Activated naive CD4-positive, alpha-beta T cell treated with anti-CD3 and anti-CD28 coated beads, Interleukin-2, amount 10 ng/mL, durations not matched to agents 7 days and 5 days (primary cell): ENCODE results near the gene CDCA3.

Experiments used
- CTCF ChIA-PET: fragments of 350-600 bp; sonication (Branson Sonifier 250); formaldehyde crosslinking; loops from one replicate; lab custom pipeline; 2021; ENCODE audit warnings: antibody characterized with exemption; lab: Charles Lee
- DNase-seq: peaks from one replicate; pipeline ENCODE4 v3.0.0-alpha.2; 2020
- H3K27ac Mint-ChIP-seq: one replicate; pipeline ENCODE4 v1.8.0; 2021; ENCODE audit warnings: mild to moderate bottlenecking, moderate library complexity, mixed read lengths
- H3K27me3 Mint-ChIP-seq: one replicate; pipeline ENCODE4 v1.8.0; 2021; ENCODE audit warnings: mild to moderate bottlenecking, mixed read lengths
- H3K36me3 Mint-ChIP-seq: one replicate; pipeline ENCODE4 v1.8.0; 2021; ENCODE audit warnings: mixed read lengths
- H3K4me1 Mint-ChIP-seq: one replicate; pipeline ENCODE4 v1.8.0; 2021; ENCODE audit warnings: mixed read lengths
- H3K4me3 Mint-ChIP-seq: one replicate; pipeline ENCODE4 v1.8.0; 2021; ENCODE audit warnings: mild to moderate bottlenecking, moderate library complexity, mixed read lengths
- H3K9me3 Mint-ChIP-seq: one replicate; pipeline ENCODE4 v1.8.0; 2021; ENCODE audit warnings: mixed read lengths

The CDCA3 gene

DNA sequence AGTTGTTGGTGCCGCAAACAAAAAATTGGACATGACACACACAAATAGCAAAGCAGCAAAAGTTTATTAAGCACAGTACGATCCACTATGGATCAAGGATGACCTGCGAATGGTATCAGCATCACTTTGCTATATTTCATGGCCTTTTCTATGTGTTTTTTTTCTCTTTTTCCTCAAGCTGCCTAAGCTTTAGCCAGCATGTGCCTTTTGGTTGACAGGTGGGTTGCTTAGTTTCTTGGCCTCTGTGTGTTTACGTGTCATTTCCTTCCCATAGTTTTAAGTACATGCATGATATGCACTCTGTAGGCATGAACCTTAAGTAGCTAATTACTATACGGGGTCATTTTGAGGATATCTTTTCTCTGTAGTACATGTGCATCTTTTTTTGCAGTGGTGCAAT lies 51.9 kb downstream of the CDCA3 start:
- CTCF ChIA-PET = no interaction called here
- Mint-ChIP-seq H3K4me3 (no peak overlapping the region), H3K27ac (no peak overlapping the region), H3K4me1 (peaks cover 36% of the 10 kb centered on the region), H3K36me3 (peaks cover 60% of the 10 kb centered on the region), H3K27me3 (no peaks in the 10 kb centered on the region), H3K9me3 (no peaks in the 10 kb centered on the region)
- DNase-seq = no peak
